Hepatocyte (in vitro differentiated cells): ENCODE measurements around the gene TMEM123. TPM values are rescaled to one million over a fixed set of nuclear protein-coding genes. Genes with fewer than 3 reads are reported as not detected.

Source experiments
- DNase-seq: peaks from one replicate; pipeline ENCODE4 v3.0.0-alpha.2; 2016; ENCODE audit warnings: low spot score
- H2AFZ ChIP-seq: fragments of 200-600 bp; sonication (generic); 2 replicates; pipeline ENCODE4 v1.6.0; 2016; ENCODE audit warnings: antibody characterized with exemption, mild to moderate bottlenecking
- H3K27ac ChIP-seq: fragments of 200-600 bp; sonication (generic); 2 replicates; pipeline ENCODE4 v1.5.1; 2016; ENCODE audit warnings: mild to moderate bottlenecking
- H3K27me3 ChIP-seq: fragments of 200-600 bp; sonication (generic); 2 replicates; pipeline ENCODE4 v1.6.1; 2016
- H3K36me3 ChIP-seq: fragments of 200-600 bp; sonication (generic); replicated peaks from 2 replicates; pipeline ENCODE4 v1.5.1; 2016; ENCODE audit warnings: low read depth; ENCODE audit not compliant: insufficient read depth
- H3K4me1 ChIP-seq: fragments of 200-600 bp; sonication (generic); 2 replicates; pipeline ENCODE4 v1.5.1; 2016; ENCODE audit warnings: mild to moderate bottlenecking, moderate library complexity; ENCODE audit not compliant: insufficient read depth
- H3K4me2 ChIP-seq: fragments of 200-600 bp; sonication (generic); 2 replicates; pipeline ENCODE4 v1.6.0; 2016
- H3K4me3 ChIP-seq: fragments of 200-600 bp; sonication (generic); 2 replicates; pipeline ENCODE4 v1.5.1; 2016; ENCODE audit warnings: mild to moderate bottlenecking
- H3K79me2 ChIP-seq: fragments of 200-600 bp; sonication (generic); 2 replicates; pipeline ENCODE4 v1.6.0; 2017; ENCODE audit warnings: mild to moderate bottlenecking
- H3K9me2 ChIP-seq: fragments of 200-600 bp; sonication (generic); replicated peaks from 2 replicates; pipeline ENCODE4 v1.6.0; 2017; ENCODE audit warnings: mild to moderate bottlenecking; ENCODE audit not compliant: insufficient read depth
- H3K9me3 ChIP-seq: fragments of 200-600 bp; sonication (generic); 2 replicates; pipeline ENCODE4 v1.5.1; 2016; ENCODE audit warnings: low read depth, mild to moderate bottlenecking
- H4K20me1 ChIP-seq: fragments of 200-600 bp; sonication (generic); 2 replicates; pipeline ENCODE4 v1.6.0; 2016; ENCODE audit warnings: mild to moderate bottlenecking; ENCODE audit not compliant: insufficient read depth, poor library complexity, severe bottlenecking
- EZH2 ChIP-seq: fragments of 200-600 bp; sonication (generic); IDR thresholded peaks from 2 replicates; pipeline ENCODE4 v1.6.1; 2016; ENCODE audit warnings: antibody characterized with exemption, mild to moderate bottlenecking, borderline replicate concordance
- EZH2phosphoT487 ChIP-seq: fragments of 200-600 bp; sonication (generic); IDR thresholded peaks from one replicate; pipeline ENCODE4 v1.6.1; 2018; ENCODE audit warnings: antibody characterized with exemption, mild to moderate bottlenecking, low read depth, moderate library complexity; ENCODE audit not compliant: unreplicated experiment, severe bottlenecking
- WGBS: methylation state at CpG from one replicate; pipeline ENCODE4 v1.1.6; 2016; ENCODE audit warnings: low lambda C conversion rate; ENCODE audit errors: missing lambda C conversion rate; 5-methylcytosine and 5-hydroxymethylcytosine counted together
- polyA plus RNA-seq: library from polyadenylated mRNA; unstranded; fragments of >200 nt; fragmentation: Nextera tagmentation; extraction: Ambion mirVana; gene quantifications from 2 replicates; pipeline ENCODE4 v1.2.1, GENCODE V29; 2016
- total RNA-seq: library from RNA; depleted of rRNA; stranded (reverse); fragments of >200 nt; gene quantifications from 2 replicates; pipeline ENCODE4 v1.2.3, GENCODE V29; 2014
- TF ChIP-seq, protein P1 (sequence below): fragments of 200-600 bp; sonication (generic); IDR thresholded peaks from 2 replicates; pipeline ENCODE4 v1.5.1; 2016; ENCODE audit warnings: antibody characterized with exemption, mild to moderate bottlenecking; ENCODE audit not compliant: poor library complexity

The TMEM123 gene
- total and polyA plus RNA-seq, 2 experiments from 2014 or later, result 122 to 182 TPM

DNA sequence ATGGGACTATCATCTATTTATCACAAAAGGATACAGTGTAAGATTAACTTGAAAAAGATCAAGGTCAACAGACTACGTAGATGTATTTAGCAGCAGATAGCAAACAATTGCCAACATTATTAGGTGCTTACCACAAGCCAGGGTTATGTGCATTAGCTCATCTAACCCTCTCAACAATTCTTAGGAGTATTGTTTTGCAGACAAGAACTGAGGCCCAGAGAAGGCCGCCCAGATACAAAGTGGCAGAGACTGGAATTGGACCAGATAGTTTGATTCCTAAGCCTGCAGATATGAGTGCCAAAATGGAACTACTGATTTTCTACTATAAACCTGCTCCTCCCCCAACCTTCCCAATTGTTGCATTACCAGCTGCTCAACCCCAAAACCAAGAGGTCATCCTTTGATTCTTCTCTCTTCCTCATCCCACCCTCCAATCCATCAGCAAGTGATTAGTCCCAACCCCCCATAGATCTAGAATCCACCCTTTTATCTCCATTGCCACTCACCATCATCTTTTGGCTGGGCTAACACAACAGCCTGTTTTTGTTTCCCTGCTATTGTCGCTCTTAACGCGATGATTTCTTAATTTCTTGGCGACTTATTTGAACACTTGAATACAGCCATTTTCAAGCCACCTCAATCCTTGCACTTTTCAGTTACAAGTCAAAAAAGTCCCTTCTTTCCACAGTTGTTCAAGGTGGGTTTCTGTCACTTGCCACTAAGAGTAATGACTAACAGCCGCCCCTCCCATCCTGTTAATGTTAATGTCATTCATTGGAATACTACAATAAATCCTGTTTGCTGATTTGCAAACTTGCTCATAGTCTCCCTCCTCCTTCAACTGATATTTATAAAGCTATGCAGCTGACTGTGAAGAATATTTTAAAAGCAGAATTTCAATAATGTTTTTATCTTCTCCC, 2.7 kb downstream of the TMEM123 start:
- Histone ChIP-seq H3K4me3 (peak overlapping the region; percentile 89), H3K4me2 (peak overlapping the region; percentile 75), H3K79me2 (peaks cover 78% of the 10 kb centered on the region), H3K9me3 (no peaks in the 10 kb centered on the region), H3K36me3 (no peaks in the 10 kb centered on the region), H4K20me1 (peaks cover 17% of the 10 kb centered on the region), H3K27me3 (no peaks in the 10 kb centered on the region), H2AFZ (no peak overlapping the region), H3K4me1 (peaks cover 43% of the 10 kb centered on the region), H3K27ac (no peak overlapping the region), H3K9me2 (no peaks in the 10 kb centered on the region)
- WGBS, result 81% methylated on average over 7 of the region's 7 CpGs
- no peak for TF ChIP-seq EZH2phosphoT487
- no peak for DNase-seq

GRCh38 chr11:102448869-102449224, 3.7 kb downstream of the TMEM123 start:
- DNase-seq, result no peak
- no peak for TF ChIP-seq EZH2phosphoT487
- TF ChIP-seq EZH2, result no peak
- H3K4me1 ChIP-seq, result peaks cover 42% of the 10 kb centered on the region
- H4K20me1 ChIP-seq, result peaks cover 17% of the 10 kb centered on the region
- no peaks in the 10 kb centered on the region for H3K36me3 ChIP-seq
- H3K9me2 ChIP-seq, result no peaks in the 10 kb centered on the region
- H3K4me3 ChIP-seq, result no peak overlapping the region
- no peaks in the 10 kb centered on the region for H3K9me3 ChIP-seq
- peak overlapping the region; percentile 75 for H3K4me2 ChIP-seq
- H2AFZ ChIP-seq, result no peak overlapping the region
- WGBS, result 81% methylated on average over 2 of the region's 2 CpGs
- no peaks in the 10 kb centered on the region for H3K27me3 ChIP-seq
- H3K79me2 ChIP-seq, result peaks cover 87% of the 10 kb centered on the region
- peak overlapping the region; percentile 30 for H3K27ac ChIP-seq

- Histone ChIP-seq H3K4me3 (no peak overlapping the region), H3K4me2 (no peak overlapping the region), H3K79me2 (peaks cover 89% of the 10 kb centered on the region), H4K20me1 (peaks cover 17% of the 10 kb centered on the region), H3K9me3 (no peaks in the 10 kb centered on the region), H3K4me1 (peaks cover 36% of the 10 kb centered on the region), H3K27ac (peak overlapping the region; percentile 30), H2AFZ (no peak overlapping the region), H3K27me3 (no peaks in the 10 kb centered on the region), H3K36me3 (no peaks in the 10 kb centered on the region), H3K9me2 (no peaks in the 10 kb centered on the region)
- TF ChIP-seq, protein P1, sequence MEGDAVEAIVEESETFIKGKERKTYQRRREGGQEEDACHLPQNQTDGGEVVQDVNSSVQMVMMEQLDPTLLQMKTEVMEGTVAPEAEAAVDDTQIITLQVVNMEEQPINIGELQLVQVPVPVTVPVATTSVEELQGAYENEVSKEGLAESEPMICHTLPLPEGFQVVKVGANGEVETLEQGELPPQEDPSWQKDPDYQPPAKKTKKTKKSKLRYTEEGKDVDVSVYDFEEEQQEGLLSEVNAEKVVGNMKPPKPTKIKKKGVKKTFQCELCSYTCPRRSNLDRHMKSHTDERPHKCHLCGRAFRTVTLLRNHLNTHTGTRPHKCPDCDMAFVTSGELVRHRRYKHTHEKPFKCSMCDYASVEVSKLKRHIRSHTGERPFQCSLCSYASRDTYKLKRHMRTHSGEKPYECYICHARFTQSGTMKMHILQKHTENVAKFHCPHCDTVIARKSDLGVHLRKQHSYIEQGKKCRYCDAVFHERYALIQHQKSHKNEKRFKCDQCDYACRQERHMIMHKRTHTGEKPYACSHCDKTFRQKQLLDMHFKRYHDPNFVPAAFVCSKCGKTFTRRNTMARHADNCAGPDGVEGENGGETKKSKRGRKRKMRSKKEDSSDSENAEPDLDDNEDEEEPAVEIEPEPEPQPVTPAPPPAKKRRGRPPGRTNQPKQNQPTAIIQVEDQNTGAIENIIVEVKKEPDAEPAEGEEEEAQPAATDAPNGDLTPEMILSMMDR, result no peak
- TF ChIP-seq EZH2phosphoT487 (no peak), EZH2 (no peak)
- 73% methylated on average over 2 of the region's 2 CpGs for WGBS
- DNase-seq, result no peak
These were observed 4.4 kb downstream of the TMEM123 start for GRCh38 chr11:102447941-102448868.

DNA sequence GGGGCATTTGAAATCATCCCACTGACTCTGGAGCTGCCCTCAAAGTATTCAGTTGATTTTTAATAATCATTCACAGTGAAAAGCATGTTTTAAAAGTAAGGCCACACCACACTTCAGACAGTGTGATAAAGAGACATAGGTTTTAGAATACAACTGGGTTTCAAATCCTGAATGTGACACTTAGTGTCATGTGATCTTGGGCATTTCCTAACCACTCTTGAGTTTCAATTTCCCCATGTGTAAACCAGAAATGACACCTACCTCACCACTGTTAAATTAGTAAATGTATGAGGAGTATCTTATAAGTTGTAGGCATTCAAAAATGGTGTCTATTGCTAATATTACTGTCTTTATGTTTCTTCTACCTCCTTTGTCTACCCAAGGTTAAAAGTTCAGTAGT, 5.4 kb downstream of the TMEM123 start:
- peaks cover 93% of the 10 kb centered on the region for H3K79me2 ChIP-seq
- no peak overlapping the region for H3K4me2 ChIP-seq
- peaks cover 35% of the 10 kb centered on the region for H3K4me1 ChIP-seq

More for the DNA sequence above, 5.4 kb downstream of the TMEM123 start:
- no peaks in the 10 kb centered on the region for H3K36me3 ChIP-seq
- no peak overlapping the region for H2AFZ ChIP-seq
- no peak for TF ChIP-seq EZH2phosphoT487
- TF ChIP-seq, protein P1, result no peak
- TF ChIP-seq EZH2, result no peak
- peaks cover 17% of the 10 kb centered on the region for H4K20me1 ChIP-seq
- no peak for DNase-seq
- no peak overlapping the region for H3K27ac ChIP-seq
- H3K9me3 ChIP-seq, result no peaks in the 10 kb centered on the region
- H3K9me2 ChIP-seq, result no peaks in the 10 kb centered on the region
- H3K27me3 ChIP-seq, result no peaks in the 10 kb centered on the region
- H3K4me3 ChIP-seq, result no peak overlapping the region
